DMS153 treated with DMSO at 0.1 percent for 48 hours (cell line): ENCODE measurements around the gene B4GALT1.

Source experiments
- DNase-seq: peaks from one replicate; lab custom pipeline; 2025; ENCODE audit not compliant: unreplicated experiment; lab: John Stamatoyannopoulos, UW

The B4GALT1 gene

DNA sequence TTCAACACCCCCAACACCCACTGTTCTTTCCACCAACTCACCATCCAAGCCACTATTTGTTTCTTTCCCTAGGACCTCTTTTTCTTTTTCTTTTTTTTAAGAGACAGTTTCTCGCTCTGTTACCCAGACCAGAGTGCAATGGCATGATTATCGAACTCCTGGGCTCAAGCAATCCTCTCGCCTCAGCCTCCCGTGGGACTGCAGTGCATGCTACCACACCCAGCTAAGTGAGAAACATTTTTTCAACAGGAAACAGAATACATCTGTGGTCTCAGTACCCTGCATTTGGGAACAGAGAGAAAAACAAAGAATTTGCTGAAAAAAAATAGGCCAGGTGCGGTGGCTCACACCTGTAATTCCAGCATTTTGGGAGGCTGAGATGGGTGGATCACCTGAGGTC is 24.6 kb downstream of the B4GALT1 start:
- no peak for DNase-seq

DNA sequence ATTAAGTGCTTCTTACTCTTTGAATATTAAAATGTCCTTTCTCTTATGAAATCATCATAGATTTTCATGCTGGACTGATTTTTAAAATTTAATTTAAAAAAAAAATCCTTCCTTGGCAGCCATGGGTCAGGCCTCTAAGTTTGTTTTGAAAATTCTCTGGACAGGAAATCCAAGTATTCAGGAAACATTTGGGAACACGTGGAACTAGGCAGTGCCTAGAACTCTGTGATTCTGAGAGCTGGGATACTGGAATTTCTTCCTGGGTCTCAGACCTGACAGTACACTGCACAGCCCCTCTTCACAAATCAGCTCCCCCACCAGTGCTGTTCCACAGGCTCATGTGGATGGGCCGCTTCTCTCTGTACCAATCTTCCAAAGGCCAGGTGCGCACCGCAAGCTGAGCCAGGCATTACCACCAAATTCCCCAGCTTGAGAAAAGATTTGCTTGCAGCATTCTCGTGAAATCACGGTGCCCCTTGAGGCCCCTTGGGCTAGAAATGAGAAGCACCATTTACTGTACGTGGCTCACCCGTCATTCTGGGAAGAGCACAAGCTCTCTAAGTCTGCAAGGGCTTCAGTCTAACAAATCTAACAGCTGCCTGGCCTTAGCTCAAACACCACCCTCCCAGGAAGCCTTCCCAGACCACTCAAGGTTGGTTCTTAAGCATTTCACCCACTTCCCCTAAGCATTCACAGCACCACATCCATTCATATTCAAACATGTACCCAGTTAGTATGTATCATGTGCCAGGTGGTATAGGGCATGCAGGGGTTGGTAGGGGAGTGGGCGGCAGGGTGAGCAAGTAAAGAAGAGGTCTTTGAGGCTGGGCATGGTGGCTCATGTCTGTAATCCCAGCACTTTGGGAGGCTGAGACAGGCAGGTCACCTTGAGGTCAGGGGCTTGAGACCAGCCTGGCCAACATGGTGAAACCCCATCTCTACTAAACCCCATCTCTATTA is 26.5 kb downstream of the B4GALT1 start:
- DNase-seq: no peak

DNA sequence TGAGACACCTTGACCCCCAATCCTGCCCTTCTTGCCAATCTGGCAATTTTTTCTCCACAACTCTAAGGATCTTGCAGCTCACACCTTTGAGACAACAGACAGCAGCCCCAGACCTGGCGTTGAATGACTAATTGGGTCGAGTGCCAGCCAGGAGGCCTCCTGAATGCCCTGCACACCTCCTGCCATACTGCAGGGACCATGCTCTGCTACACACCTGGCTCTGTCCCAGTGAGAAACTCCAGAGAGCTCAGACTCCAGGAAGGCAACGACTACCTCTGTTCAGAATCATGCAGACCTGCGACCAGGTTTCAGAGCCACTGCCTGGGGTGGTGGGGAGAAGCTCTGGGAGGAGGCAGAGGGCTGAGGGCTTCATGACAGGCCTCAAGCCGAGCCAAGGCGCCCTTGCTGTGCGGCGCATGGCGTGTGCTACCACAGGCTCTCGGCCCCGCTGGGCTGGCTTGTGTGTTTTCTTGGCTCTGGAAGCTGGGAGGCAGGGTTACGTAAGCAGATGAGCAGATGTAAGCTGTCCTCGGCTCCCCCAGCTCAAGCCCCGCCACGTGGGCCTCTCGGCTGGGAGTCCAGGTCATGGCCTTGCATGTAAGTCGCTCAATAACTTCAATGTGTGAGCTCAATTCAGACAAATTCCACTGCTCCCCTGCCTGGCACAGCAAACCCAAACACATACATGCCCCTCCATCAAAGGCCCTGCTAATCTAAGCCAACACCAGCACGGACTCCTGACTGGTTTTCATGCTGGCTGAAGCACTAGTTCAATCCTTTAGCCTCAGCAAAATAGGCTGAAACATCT is 27.5 kb downstream of the B4GALT1 start:
- no peak for DNase-seq

DNA sequence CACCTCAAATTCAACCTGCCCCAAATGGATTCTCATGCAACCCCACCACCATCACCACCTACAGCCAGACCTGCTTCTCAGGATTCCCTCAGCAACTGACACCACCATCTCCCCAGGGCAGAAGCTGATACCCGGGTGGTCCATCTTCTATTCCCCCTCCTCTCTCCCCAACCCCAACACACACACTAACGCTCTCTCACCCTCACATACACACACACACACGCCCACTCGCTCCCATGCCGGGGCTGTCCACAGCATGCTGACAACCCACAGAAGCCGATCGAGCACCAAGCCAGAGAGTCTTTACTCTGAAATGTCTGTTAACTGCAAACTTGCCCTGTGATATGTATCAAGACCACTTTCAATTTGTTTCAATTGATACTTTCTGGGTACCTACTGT is 28.4 kb downstream of the B4GALT1 start:
- no peak for DNase-seq

DNA sequence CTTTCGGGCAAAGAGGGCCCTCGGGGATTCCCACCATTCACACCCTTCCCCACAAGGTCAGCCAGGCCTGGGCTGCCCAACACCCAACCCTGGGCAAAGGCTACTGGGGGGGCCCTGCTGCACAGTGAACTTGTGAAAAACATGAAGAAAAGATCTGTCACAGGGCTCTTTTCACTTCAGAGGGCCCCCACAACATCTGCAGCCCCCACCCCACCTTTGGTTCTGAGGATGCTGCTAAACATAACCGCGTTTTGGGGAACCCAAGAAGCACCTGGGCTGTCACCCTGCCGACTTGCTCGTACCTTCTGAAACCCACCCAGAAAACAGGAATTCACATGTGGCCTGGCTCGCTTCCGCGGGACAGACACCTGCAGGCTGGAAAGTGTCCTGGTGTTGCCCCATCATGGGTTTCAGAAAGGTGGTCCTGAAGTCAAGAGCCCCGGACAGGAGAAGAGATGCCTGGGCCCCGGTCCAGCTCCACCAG is 29.3 kb downstream of the B4GALT1 start:
- no peak for DNase-seq

DNA sequence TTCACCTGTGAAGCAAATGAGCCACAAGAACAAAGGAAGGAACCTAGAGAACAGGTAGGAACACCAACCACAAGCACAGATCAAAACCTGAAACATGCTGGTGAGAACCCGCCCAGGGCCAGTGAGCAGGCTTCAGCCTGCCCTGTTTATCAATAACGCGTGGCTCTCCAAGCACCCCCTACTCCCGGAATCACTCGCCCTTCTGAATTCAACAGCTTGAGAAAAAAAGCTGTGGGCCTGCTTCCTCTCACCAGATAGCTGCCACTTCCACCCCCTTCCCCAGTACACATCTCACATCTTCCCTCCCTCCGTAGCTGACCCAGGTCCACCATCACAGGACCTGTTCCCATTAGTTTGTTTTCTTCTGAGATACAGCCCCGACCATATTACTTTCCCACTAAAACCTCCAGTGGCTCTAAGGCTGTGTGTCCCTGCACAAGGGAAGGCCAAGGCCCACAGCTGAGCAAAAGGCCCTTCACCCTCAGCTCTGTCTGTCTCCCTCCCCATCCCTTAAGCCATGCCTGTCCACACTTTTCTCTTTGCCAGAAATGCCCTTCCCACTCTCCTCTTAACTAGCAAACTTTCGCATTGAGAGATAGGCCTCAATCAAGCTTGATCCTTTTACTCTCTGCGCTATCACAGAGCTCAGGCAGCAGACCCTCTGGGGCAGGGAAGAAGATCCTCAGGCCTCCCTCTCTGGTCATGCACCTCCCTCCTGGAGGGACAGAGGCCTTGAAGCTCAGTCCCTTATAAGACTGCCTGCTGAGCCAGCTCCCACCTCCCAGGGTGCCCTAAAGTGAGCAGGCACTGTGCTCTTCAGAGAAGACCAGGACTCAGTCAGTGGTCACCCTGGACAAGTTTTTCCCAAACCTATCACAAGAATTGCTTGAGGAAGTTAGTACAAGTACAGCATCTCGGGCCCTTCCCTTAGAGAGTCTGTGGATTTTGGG is 30.1 kb downstream of the B4GALT1 start:
- no peak for DNase-seq

DNA sequence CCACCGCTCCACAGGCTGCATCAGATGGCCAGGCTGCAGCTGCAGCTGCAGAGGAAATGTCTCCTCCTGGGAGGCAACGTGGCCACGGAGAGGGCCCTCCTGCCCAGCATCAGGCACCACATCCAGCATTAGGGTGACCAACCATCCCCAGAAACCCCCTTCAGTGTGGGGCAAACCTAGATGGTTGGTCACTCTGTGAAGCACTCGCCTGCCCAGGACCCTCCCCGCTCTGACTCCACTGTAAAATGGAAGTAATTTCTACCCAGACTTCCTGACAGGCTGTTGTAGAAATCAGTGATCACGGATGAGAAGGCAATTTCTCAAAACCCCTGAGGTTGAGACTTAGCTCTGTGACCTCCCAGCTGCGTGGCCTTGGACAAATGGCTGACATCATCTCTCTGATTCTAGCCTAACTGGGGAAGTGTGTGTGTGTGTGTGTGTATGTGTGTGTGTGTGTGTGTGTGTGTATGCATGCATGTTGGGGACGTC is 31.6 kb downstream of the B4GALT1 start:
- no peak for DNase-seq

DNA sequence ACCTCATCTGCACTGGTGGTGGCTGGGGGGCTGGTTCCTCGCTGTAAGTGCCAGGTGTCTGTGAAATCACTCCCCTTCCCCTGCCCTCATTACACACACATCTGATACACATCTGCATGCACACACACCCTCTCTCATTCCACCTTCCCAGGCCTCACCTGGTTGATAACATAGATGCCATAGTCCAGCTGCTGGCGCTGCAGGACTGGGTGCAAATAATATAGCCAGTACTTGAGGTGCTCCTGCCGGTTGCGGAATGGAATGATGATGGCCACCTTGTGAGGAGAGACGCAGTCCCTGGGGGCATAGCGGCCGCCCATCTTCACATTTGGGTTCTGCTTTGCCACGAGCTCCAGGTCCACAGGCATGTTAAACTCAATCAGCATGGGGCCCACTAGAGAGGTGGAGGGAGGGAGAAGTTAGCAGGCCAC is 32.1 kb downstream of the B4GALT1 start:
- DNase-seq: no peak

DNA sequence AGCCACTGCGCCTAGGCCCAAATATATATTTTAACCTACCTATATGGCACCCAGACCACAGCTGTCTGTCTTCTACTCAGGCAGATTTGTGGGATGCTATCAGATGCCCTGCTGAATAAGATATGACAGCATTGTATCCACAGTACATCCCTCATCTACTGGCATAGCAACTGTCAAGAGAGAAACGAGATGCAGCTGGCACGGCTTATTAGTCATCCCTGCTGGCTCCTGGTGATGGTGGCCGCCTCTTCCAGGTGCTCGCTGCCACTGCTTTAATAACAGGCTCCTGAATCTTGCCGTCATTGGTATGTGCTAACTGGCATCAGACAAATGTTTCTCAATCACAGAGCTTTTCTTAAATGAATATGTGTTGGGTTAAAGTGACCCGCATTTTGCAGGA is 34.0 kb downstream of the B4GALT1 start:
- DNase-seq: no peak

DNA sequence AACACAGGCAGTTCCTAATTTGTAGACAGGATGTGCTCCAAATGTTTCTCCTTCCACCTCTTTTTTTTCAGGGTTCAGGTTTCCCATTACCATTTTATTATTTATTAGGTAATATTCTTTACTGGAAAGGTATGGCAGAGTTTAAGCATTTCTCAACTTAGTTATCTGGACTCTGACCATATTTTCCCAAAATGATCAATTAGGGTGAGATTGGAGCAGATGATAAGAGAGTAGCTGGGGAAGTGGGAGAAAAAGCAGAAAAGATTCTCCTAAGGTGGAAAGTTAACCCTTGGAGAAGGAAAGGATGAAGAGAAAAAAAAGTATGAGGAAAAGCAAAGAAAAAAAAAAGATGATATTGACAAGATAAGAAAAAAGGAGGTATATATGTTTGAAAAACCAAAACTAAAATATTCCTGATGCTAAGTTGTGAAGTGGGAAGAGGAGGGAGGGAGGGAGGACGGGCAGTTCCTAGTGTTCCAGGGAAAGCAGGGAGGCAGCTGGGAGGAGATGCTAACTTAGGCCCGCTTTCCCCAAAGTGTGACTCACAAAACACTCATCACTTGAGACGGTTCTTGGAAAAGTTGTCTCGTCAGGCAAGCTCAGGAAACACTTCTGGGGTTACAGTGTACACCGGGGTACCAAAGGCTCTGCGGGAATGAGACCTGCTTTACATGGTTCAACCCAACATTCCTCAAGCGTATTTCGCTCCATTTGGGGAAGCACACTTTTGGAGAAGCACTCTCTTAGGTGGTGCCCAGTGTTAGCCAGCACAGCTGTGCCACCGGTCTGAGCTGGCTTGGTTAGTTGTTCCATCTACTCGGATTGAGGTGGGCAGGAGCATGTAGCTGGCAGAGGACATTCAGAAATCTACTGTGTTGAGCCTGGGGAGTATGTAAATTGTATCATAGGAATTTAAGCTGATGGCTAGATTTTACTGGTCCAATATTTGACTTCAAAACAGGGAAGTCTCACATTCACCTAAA is 35.1 kb downstream of the B4GALT1 start:
- DNase-seq: no peak

DNA sequence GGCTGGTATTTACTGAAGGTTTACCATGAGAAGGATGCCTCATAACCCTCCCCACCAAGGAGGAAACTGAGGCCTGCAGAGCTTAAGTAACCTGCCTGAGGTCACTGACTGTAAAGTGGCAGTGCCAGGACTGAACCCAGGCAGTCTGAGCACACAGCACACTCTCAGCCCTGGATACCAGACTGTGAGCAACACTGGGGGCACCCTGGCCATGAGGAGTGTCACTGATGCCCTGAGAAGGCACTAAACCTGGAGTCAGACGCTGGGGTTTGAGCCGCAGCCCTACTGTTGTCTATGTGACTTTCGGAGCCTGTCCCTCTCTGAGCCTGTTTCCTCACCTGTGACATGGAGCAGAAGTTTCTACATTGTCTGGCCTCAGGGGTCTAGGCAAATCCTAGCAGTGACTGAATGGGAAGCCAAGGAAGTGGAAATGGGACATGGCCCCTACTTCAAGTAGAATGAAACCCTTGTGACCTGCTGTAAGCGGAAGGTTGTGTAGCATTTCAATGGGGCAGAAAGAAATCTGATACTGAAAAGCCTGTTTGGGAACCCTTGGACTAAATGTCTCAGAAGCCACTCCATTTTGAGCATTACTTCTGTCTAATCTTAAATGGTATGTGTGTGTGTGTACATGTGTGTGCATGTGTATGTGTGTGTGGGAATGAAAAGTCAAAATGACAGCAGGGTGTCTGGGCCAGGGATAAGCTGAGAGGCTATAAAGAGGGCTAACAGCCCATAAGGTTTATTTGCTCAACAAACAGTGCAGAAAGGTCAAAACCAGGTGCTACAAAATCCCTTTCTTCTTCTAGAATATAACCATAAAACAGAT is 36.0 kb downstream of the B4GALT1 start:
- DNase-seq: peak; percentile 4

DNA sequence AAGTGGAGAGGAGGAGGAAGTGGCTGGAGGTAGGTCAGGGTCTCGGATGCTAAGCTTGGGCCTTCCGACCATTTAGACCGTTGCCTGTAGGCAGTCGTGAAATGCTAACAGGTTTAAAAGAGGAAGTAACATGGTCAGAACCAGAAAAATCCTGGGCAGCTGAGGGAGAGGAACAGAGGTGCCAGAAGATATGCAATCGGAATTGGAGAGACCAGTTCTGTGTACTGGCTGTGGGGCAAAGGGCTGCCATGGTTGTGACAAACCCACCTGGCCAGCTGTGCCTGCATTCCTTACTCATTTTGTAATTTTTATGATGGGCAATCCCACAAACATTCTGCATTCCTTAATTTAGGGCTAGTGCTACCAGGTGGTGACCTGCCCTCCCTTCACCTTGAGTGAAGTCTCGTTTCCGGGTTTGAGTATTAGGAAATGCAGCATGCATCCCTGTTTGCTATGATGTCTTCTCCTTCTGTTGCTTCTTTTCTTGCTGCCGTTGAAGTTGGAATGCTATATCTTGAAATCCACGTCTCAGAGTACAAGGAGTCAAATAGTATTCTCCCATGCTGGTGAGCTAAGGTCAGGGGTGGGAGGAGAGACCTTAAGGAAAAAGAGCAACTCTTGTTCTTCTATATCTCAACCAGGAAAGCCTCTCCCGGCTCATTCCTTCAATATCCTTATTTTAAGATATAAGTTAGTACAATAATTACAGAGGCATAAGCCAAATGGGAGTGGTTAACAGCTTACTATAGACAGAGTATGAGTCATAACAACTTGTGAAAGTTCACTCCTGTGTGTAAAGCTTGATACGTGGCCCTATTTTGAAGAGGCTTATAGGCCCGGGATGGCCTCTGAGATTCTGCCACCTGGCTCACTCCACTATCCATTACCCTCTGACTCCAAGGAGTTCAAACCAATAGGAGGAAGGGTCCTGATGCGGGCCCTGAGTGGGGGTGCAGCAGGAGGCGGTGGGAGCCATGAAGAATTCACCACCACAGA is 37.0 kb downstream of the B4GALT1 start:
- no peak for DNase-seq

DNA sequence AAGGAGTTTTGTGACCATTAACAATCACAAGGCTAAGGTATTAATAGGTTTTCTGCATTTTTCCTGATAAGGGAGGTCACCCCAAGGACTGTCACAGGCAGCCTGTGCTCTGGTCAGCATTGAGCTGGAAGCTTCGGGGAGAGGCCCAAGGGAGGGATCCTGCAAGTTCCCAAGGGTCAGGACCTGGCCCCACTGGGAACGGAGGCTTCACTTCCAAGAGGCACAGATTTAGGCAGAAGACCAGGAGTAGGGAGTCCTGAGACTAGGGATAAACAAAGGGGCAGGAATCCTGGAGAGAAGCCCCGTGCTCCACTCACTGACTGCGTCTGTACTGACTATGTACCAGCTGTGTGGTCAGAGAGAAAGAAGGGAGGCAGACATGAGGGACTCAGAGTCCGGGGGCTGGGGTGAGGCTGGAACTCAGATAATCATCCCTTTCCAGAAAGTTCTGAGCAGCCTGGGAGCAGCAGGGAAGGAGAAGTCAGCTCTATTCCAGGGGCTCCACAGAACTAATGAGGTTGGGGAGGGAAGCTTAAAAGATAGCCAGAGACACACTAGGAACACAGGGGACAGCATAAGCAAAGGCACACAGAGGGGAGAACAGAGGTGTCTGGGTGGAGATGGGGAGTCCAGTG is 37.8 kb downstream of the B4GALT1 start:
- no peak for DNase-seq

DNA sequence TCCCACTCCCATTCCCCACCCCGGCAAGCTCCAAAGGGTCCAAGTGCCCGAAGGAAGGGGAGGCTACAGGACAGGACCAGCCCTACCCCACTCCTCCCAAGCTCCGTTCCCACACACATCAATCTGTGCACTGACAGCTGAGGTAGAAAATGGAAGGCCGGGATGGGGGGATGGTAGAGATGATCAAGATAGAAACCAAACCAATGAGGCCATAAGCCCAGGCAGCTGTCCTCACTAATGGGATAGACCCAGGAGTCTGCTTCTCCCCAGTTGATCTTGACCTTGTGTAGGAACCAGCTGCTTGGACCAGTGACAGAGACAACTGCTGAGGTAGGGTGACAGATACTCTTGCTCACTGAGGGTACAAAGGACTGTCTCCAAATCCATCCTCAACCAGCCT is 38.6 kb downstream of the B4GALT1 start:
- DNase-seq: no peak

DNA sequence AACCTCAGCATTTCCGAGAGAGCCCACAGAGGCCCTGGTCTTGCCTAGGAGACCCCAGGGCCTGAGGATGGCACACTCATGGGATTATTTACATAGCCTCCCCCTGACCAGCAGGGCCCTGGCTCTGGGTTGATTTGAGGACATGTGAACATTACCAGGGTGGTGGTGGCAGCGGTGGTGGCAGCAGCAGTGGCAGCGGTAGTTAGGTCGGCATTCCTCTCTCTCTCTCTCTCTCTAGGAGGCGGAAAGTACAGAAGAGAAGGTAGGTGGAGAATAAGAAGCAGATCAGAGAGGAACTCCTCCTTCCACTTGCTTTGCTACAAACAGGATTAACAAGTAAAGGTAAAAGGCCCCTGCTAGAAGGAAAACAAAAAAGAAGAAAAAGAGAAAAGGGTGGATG is 39.3 kb downstream of the B4GALT1 start:
- no peak for DNase-seq

DNA sequence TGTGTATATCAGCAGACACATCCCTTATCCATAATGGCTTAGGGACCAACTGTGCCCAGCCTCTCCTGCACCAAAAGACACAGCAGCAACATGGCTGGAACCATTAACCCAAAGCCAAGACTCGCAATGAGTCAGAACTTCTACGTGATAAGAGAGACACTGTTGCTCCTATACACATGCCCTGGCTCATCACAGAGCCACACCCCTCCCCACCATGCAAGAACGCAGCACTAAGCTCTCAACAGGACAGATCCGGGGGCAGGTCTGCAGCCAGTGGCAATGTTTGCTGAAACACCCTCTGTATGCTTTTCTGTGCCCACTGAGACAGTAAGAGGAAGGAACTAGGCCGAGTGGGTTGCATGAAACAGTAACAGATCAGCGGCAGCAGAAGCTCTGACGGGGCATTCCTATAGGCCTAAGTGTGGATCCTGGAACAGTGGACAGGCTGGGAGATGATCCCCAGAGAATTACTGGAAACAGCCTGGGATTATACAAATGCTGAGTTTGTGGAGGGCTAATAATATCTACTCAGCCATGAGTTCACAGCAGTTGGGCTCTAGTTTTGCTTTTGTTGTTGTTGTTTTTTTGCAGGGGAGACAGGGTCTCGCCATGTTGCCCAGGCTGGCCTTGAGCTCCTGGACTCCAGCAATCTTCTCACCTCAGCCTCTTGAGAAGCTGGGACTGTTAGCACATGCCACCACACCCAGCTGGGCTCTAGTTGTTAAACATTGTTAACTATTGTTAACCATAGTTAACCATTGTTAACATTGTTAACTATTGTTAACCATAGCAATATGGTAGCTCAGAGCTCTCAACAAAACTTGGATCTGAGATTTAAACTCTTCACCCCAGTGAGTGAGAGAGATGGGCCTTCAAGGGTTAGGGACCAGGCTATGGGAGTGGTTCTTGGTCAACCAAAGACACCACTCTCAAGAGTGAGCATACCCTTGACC is 41.0 kb downstream of the B4GALT1 start:
- DNase-seq: no peak
